K562 (cell line): ENCODE data around the gene SLC39A3. TPM values are rescaled to one million over a fixed set of nuclear protein-coding genes. Genes with fewer than 3 reads are reported as not detected.
A peak's percentile ranks its signal among the peaks of the same experiment; 100 is the strongest.

ENCODE experiments used
- ARID4B ChIP-seq: sonication (generic); formaldehyde crosslinking; IDR thresholded peaks from 2 replicates; pipeline ENCODE4 v1.8.0; 2022; ENCODE audit warnings: mild to moderate bottlenecking, missing genetic modification reagents
- CHCHD3 ChIP-seq: fragments of 250-450 bp; sonication (Bioruptor Pico); IDR thresholded peaks from 2 replicates; pipeline ENCODE4 v2.1.2; 2022; ENCODE audit warnings: mild to moderate bottlenecking
- CREM ChIP-seq: IDR thresholded peaks from 2 replicates; pipeline ENCODE4 v1.6.1; 2014; ENCODE audit warnings: antibody characterized with exemption, low read depth
- FOXP1 ChIP-seq: sonication (generic); formaldehyde crosslinking; IDR thresholded peaks from 2 replicates; pipeline ENCODE4 v1.8.0; 2022; ENCODE audit warnings: mild to moderate bottlenecking, missing genetic modification reagents
- HNRNPK ChIP-seq: fragments of 200-400 bp; formaldehyde crosslinking; IDR thresholded peaks from one replicate; pipeline ENCODE4 v1.6.1; 2018; ENCODE audit warnings: mild to moderate bottlenecking, low read depth, low read length; ENCODE audit not compliant: poor library complexity, severe bottlenecking
- RFX5 ChIP-seq: IDR thresholded peaks from 2 replicates; pipeline ENCODE4 v1.6.1; 2011; ENCODE audit warnings: low read depth, mild to moderate bottlenecking, improper control_type of control experiment, low read length
- SIN3B ChIP-seq: fragments of 450-650 bp; IDR thresholded peaks from 2 replicates; pipeline ENCODE4 v1.6.1; 2017; ENCODE audit warnings: low read depth, mild to moderate bottlenecking, moderate library complexity
- SRSF7 ChIP-seq: fragments of 200-400 bp; formaldehyde crosslinking; optimal IDR thresholded peaks from 2 replicates; pipeline ENCODE3; 2017; ENCODE audit warnings: mild to moderate bottlenecking, low read depth, low read length
- XRCC4 ChIP-seq: IDR thresholded peaks from one replicate; pipeline ENCODE4 v1.6.1; 2011; ENCODE audit not compliant: insufficient read depth, insufficient read length; ENCODE audit errors: extremely low read depth
- ZBTB9 ChIP-seq: fragments of 450-650 bp; formaldehyde crosslinking; IDR thresholded peaks from 2 replicates; pipeline ENCODE4 v1.4.0; 2020; ENCODE audit warnings: mild to moderate bottlenecking, moderate library complexity
- ZC3H11A ChIP-seq: IDR thresholded peaks from 2 replicates; pipeline ENCODE4 v1.6.1; 2012; ENCODE audit warnings: low read depth, low read length, improper control_type of control experiment
- ZFP1 ChIP-seq: fragments of 450-650 bp; formaldehyde crosslinking; IDR thresholded peaks from 2 replicates; pipeline ENCODE4 v1.4.0; 2020; ENCODE audit warnings: mild to moderate bottlenecking, mixed read lengths
- ZNF274 ChIP-seq: IDR thresholded peaks from 2 replicates; pipeline ENCODE4 v1.6.1; 2011; ENCODE audit warnings: low read depth, mild to moderate bottlenecking, low read length, moderate library complexity, borderline replicate concordance
- polyA plus RNA-seq, 8 experiments: library from polyadenylated mRNA; depleted of rRNA in 4 of 8; stranded (reverse) in 5 of 8; unstranded in 3 of 8; fragments of >200 nt; fragmentation: Nextera tagmentation in 2 of 8; fragmentation: Illumina TruSeq in 1 of 8; extraction: Ambion mirVana in 2 of 8; extraction: Trizol in 1 of 8; gene quantifications; 2 replicates each; pipeline versions ENCODE4 v1.2.1 to v1.2.3, GENCODE V29; 2011 to 2014; ENCODE audit warnings: inconsistent platforms in 1 of 8, missing spikeins in 1 of 8
- total RNA-seq, 7 experiments: library from RNA; depleted of rRNA in 6 of 7; stranded (reverse); fragments of >200 nt in 6 of 7; fragmentation: Illumina TruSeq in 2 of 7; extraction: Trizol in 2 of 7; gene quantifications; 2 replicates each; pipeline versions ENCODE4 v1.2.1 to v1.2.3, GENCODE V29; 2011 to 2021; ENCODE audit warnings: low replicate concordance in 1 of 7
- TF ChIP-seq, protein P1 (sequence below): fragments of 250-450 bp; sonication (Bioruptor Pico); IDR thresholded peaks from 2 replicates; pipeline ENCODE4 v1.4.0; 2020
- TF ChIP-seq, protein P2 (sequence below): fragments of 250-450 bp; sonication (Bioruptor Pico); IDR thresholded peaks from 2 replicates; pipeline ENCODE4 v1.5.0; 2020; ENCODE audit warnings: mild to moderate bottlenecking, borderline replicate concordance
- TF ChIP-seq, protein P3 (sequence below): sonication (generic); IDR thresholded peaks from 2 replicates; pipeline ENCODE4 v1.6.1; 2016

SLC39A3 gene
- total and polyA plus RNA-seq, 9 of the 15 experiments (the other 6 are each of a cell fraction or from before 2014, with no cell fraction given) = 2.3 to 215 (median 127) TPM

- TF ChIP-seq ARID4B (CRISPR knock-in tag) (no peak), RFX5 (no peak), XRCC4 (no peak), ZC3H11A (no peak), SRSF7 (no peak), SIN3B (no peak), FOXP1 (CRISPR knock-in tag) (no peak), ZBTB9 (CRISPR knock-in tag) (no peak), ZFP1 (CRISPR knock-in tag) (no peak), ZNF274 (no peak), CREM (peak; percentile 91), CHCHD3 (CRISPR knock-in tag) (no peak), HNRNPK (no peak)
- TF ChIP-seq, protein P1, sequence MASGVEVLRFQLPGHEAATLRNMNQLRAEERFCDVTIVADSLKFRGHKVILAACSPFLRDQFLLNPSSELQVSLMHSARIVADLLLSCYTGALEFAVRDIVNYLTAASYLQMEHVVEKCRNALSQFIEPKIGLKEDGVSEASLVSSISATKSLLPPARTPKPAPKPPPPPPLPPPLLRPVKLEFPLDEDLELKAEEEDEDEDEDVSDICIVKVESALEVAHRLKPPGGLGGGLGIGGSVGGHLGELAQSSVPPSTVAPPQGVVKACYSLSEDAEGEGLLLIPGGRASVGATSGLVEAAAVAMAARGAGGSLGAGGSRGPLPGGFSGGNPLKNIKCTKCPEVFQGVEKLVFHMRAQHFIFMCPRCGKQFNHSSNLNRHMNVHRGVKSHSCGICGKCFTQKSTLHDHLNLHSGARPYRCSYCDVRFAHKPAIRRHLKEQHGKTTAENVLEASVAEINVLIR = peak; percentile 61; the same call in 1 of the 2 replicates
- TF ChIP-seq, protein P2, sequence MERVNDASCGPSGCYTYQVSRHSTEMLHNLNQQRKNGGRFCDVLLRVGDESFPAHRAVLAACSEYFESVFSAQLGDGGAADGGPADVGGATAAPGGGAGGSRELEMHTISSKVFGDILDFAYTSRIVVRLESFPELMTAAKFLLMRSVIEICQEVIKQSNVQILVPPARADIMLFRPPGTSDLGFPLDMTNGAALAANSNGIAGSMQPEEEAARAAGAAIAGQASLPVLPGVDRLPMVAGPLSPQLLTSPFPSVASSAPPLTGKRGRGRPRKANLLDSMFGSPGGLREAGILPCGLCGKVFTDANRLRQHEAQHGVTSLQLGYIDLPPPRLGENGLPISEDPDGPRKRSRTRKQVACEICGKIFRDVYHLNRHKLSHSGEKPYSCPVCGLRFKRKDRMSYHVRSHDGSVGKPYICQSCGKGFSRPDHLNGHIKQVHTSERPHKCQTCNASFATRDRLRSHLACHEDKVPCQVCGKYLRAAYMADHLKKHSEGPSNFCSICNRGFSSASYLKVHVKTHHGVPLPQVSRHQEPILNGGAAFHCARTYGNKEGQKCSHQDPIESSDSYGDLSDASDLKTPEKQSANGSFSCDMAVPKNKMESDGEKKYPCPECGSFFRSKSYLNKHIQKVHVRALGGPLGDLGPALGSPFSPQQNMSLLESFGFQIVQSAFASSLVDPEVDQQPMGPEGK = no peak
- TF ChIP-seq, protein P3, sequence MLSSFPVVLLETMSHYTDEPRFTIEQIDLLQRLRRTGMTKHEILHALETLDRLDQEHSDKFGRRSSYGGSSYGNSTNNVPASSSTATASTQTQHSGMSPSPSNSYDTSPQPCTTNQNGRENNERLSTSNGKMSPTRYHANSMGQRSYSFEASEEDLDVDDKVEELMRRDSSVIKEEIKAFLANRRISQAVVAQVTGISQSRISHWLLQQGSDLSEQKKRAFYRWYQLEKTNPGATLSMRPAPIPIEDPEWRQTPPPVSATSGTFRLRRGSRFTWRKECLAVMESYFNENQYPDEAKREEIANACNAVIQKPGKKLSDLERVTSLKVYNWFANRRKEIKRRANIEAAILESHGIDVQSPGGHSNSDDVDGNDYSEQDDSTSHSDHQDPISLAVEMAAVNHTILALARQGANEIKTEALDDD = no peak
Observed at GRCh38 chr19:2702170-2703076, 37.4 kb downstream of the SLC39A3 start, which contains the start of gene GNG7 (continued).
